Measurements from ENCODE around the gene PROX1. TPM values are rescaled to one million over a fixed set of nuclear protein-coding genes. Genes with fewer than 3 reads are reported as not detected.

The PROX1 gene
- total and polyA plus RNA-seq, 2 experiments from 2014 or later = 4.8 to 15.7 TPM

- no peaks in the 10 kb centered on the region for H3K9me3 ChIP-seq (ENCODE audit: low read depth)
- no peak for TF ChIP-seq CTCF (IDR thresholded peaks at IDR 0.05; ENCODE audit: poor library complexity)
- no peak overlapping the region for H3K27ac ChIP-seq
- H3K79me2 ChIP-seq = no peaks in the 10 kb centered on the region
- no peaks in the 10 kb centered on the region for H3K4me1 ChIP-seq (ENCODE audit: insufficient read depth)
- no peak overlapping the region for H3K4me2 ChIP-seq
- no peaks in the 10 kb centered on the region for H3K27me3 ChIP-seq
- 76% methylated on average over 10 of the region's 10 CpGs for WGBS (ENCODE audit: low lambda C conversion rate, missing lambda C conversion rate)
- no peaks in the 10 kb centered on the region for H3K9me2 ChIP-seq (replicated peaks; ENCODE audit: insufficient read depth)
- H4K20me1 ChIP-seq (ENCODE audit: insufficient read depth, poor library complexity, severe bottlenecking) = no peaks in the 10 kb centered on the region
- DNase-seq (ENCODE audit: low spot score) = no peak
- H3K36me3 ChIP-seq (replicated peaks; ENCODE audit: insufficient read depth, low read depth) = no peaks in the 10 kb centered on the region
- H3K4me3 ChIP-seq = no peak overlapping the region
- H2AFZ ChIP-seq = no peak overlapping the region
These were observed 84.8 kb downstream of the PROX1 start for GRCh38 chr1:214072426-214073157.

- TF ChIP-seq EZH2 (IDR thresholded peaks at IDR 0.05; ENCODE audit: borderline replicate concordance) = no peak
- TF ChIP-seq EZH2phosphoT487 (IDR thresholded peaks at IDR 0.05; ENCODE audit: low read depth, severe bottlenecking, unreplicated experiment) = no peak
- no peak for TF ChIP-seq CTCF (IDR thresholded peaks at IDR 0.05; ENCODE audit: poor library complexity)
- H3K9me3 ChIP-seq (ENCODE audit: low read depth) = no peaks in the 10 kb centered on the region
- WGBS (ENCODE audit: low lambda C conversion rate, missing lambda C conversion rate) = 63% methylated on average over 1 of the region's 1 CpG
These were observed 86.7 kb downstream of the PROX1 start for GRCh38 chr1:214074477-214074876.

GRCh38 chr1:214075305-214075998 is 87.7 kb downstream of the PROX1 start:
- DNase-seq (ENCODE audit: low spot score) = no peak
- WGBS (ENCODE audit: low lambda C conversion rate, missing lambda C conversion rate) = 64% methylated on average over 5 of the region's 5 CpGs
- Histone ChIP-seq H3K4me2 (peak overlapping the region; percentile 36), H3K9me2 (replicated peaks; ENCODE audit: insufficient read depth) (no peaks in the 10 kb centered on the region), H4K20me1 (ENCODE audit: insufficient read depth, poor library complexity, severe bottlenecking) (no peaks in the 10 kb centered on the region), H3K79me2 (no peaks in the 10 kb centered on the region), H3K27me3 (no peaks in the 10 kb centered on the region), H3K36me3 (replicated peaks; ENCODE audit: insufficient read depth, low read depth) (no peaks in the 10 kb centered on the region), H2AFZ (no peak overlapping the region), H3K4me3 (no peak overlapping the region), H3K4me1 (ENCODE audit: insufficient read depth) (no peaks in the 10 kb centered on the region), H3K27ac (no peak overlapping the region), H3K9me3 (ENCODE audit: low read depth) (no peaks in the 10 kb centered on the region)
- TF ChIP-seq CTCF (IDR thresholded peaks at IDR 0.05; ENCODE audit: poor library complexity) (no peak), EZH2 (IDR thresholded peaks at IDR 0.05; ENCODE audit: borderline replicate concordance) (no peak), EZH2phosphoT487 (IDR thresholded peaks at IDR 0.05; ENCODE audit: low read depth, severe bottlenecking, unreplicated experiment) (no peak)

More at GRCh38 chr1:214074477-214074876, 86.7 kb downstream of the PROX1 start:
- H3K27me3 ChIP-seq = no peaks in the 10 kb centered on the region
- no peaks in the 10 kb centered on the region for H3K4me1 ChIP-seq (ENCODE audit: insufficient read depth)
- no peak overlapping the region for H3K4me2 ChIP-seq
- H4K20me1 ChIP-seq (ENCODE audit: insufficient read depth, poor library complexity, severe bottlenecking) = no peaks in the 10 kb centered on the region
- H3K36me3 ChIP-seq (replicated peaks; ENCODE audit: insufficient read depth, low read depth) = no peaks in the 10 kb centered on the region
- H3K4me3 ChIP-seq = no peak overlapping the region
- H3K27ac ChIP-seq = no peak overlapping the region
- no peak overlapping the region for H2AFZ ChIP-seq
- H3K9me2 ChIP-seq (replicated peaks; ENCODE audit: insufficient read depth) = no peaks in the 10 kb centered on the region
- H3K79me2 ChIP-seq = no peaks in the 10 kb centered on the region
- no peak for DNase-seq (ENCODE audit: low spot score)
